ENCODE results near the gene PPP1R37. TPM values are rescaled to one million over a fixed set of nuclear protein-coding genes. Genes with fewer than 3 reads are reported as not detected.

PPP1R37 gene
- polyA plus RNA-seq, 1 experiment, result 16.1 TPM

GRCh38 chr19:45170146-45171106 is 77.4 kb downstream of the PPP1R37 start:
- H3K4me3 ChIP-seq (ENCODE audit: low read depth, low read length), result no peak overlapping the region
- TF ChIP-seq CTCF (IDR thresholded peaks at IDR 0.05; ENCODE audit: insufficient read depth, low read depth, low read length), result no peak
- ChIA-PET CTCF (interaction anchor here (1.4 kb wide), 1 partner anchor 10 kb away, joined by 3 read pairs; the partner anchor contains the start of gene NKPD1), POLR2A (no interaction called here)
- H3K36me3 ChIP-seq (ENCODE audit: control insufficient read depth, insufficient read depth, low read length), result no peaks in the 10 kb centered on the region
- no peaks in the 10 kb centered on the region for H3K27me3 ChIP-seq (ENCODE audit: control insufficient read depth, insufficient read depth, low read length)
- no peak for DNase-seq (ENCODE audit: low read depth)

GRCh38 chr19:45171211-45171623 is 78.2 kb downstream of the PPP1R37 start:
- DNase-seq (ENCODE audit: low read depth), result no peak
- Histone ChIP-seq H3K36me3 (ENCODE audit: control insufficient read depth, insufficient read depth, low read length) (no peaks in the 10 kb centered on the region), H3K4me3 (ENCODE audit: low read depth, low read length) (no peak overlapping the region), H3K27me3 (ENCODE audit: control insufficient read depth, insufficient read depth, low read length) (no peaks in the 10 kb centered on the region)
- ChIA-PET POLR2A (no interaction called here), CTCF (no interaction called here)
- no peak for TF ChIP-seq CTCF (IDR thresholded peaks at IDR 0.05; ENCODE audit: insufficient read depth, low read depth, low read length)

- POLR2A ChIA-PET, result no interaction called here
- no peak for DNase-seq (ENCODE audit: low read depth)
- no peak for TF ChIP-seq CTCF (IDR thresholded peaks at IDR 0.05; ENCODE audit: insufficient read depth, low read depth, low read length)
These were observed 79.2 kb downstream of the PPP1R37 start for GRCh38 chr19:45172173-45172572.

GRCh38 chr19:45172611-45173208 is 79.7 kb downstream of the PPP1R37 start:
- CTCF ChIA-PET, result interaction anchor here (1.7 kb wide), 1 partner anchor 14 kb away, joined by 3 read pairs; no protein-coding TSS in a partner anchor
- no peaks in the 10 kb centered on the region for H3K36me3 ChIP-seq (ENCODE audit: control insufficient read depth, insufficient read depth, low read length)
- POLR2A ChIA-PET, result no interaction called here
- no peak for TF ChIP-seq CTCF (IDR thresholded peaks at IDR 0.05; ENCODE audit: insufficient read depth, low read depth, low read length)
- H3K27me3 ChIP-seq (ENCODE audit: control insufficient read depth, insufficient read depth, low read length), result no peaks in the 10 kb centered on the region
- DNase-seq (ENCODE audit: low read depth), result no peak
- H3K4me3 ChIP-seq (ENCODE audit: low read depth, low read length), result no peak overlapping the region

More at GRCh38 chr19:45172173-45172572, 79.2 kb downstream of the PPP1R37 start:
- H3K4me3 ChIP-seq (ENCODE audit: low read depth, low read length), result no peak overlapping the region
- CTCF ChIA-PET, result interaction anchor here (1.7 kb wide), 1 partner anchor 14 kb away, joined by 3 read pairs; no protein-coding TSS in a partner anchor
- H3K27me3 ChIP-seq (ENCODE audit: control insufficient read depth, insufficient read depth, low read length), result no peaks in the 10 kb centered on the region
- H3K36me3 ChIP-seq (ENCODE audit: control insufficient read depth, insufficient read depth, low read length), result no peaks in the 10 kb centered on the region

- ChIA-PET POLR2A (no interaction called here), CTCF (interaction anchor here (1.7 kb wide), 1 partner anchor 13 kb away, joined by 3 read pairs; no protein-coding TSS in a partner anchor)
- Histone ChIP-seq H3K27me3 (ENCODE audit: control insufficient read depth, insufficient read depth, low read length) (no peaks in the 10 kb centered on the region), H3K36me3 (ENCODE audit: control insufficient read depth, insufficient read depth, low read length) (no peaks in the 10 kb centered on the region), H3K4me3 (ENCODE audit: low read depth, low read length) (no peak overlapping the region)
- TF ChIP-seq CTCF (IDR thresholded peaks at IDR 0.05; ENCODE audit: insufficient read depth, low read depth, low read length), result no peak
- no peak for DNase-seq (ENCODE audit: low read depth)
These were observed 80.8 kb downstream of the PPP1R37 start for GRCh38 chr19:45173816-45174215.

Data from BJ (cell line).